ENCODE data around the gene RAB17.
"Not testable (repeated sequence)": the region's sequence is repeated elsewhere in the genome, so short reads cannot be mapped to it uniquely, and the experiment has no call there.

The RAB17 gene

DNA sequence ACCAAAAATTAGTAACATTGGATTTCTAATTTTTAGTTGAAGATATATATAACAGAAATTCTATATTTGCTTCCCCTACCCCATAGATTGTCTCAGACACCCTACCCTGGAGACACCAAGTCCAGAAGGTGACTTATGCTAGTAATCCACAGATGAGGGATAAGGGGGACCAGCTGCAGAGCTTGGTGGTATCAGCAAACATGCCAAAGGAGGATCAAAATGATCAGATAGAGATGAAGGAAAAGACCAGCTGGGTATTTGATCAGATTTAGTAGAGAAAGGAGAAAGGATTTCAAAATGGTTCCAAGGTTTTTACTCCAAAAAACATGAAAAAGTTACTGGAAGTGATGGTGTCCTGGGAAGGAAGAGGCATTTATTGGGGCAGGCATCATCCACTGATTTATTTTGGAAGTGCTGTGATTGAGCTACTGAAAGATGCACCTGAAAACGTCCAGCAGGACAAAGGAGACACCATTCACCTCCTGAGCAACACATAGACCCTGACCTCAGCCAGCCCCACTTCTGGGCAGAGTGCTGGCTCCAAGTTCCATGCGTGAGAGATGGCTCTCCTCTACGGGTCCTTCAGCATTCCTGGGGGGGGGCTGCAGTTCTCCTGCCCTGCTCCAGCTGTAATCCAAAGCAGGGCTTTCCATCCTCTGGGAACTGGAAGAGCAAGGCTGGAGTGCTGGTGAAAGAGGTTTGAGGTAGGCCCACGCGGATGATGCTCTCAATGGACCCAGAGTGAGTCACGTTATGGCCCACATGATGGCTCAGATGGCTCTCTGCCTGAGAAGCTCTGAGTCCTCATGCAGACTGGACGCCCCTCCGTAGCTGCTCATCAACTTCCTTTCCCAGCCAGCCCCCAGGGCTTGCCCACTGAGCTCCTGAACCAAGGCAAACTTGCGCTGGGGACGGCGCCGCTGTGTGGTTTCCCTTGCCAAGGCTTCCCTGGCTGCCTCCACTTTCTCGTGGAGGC lies 33.2 kb upstream of the RAB17 start:
- DNase-seq = no peak

GRCh38 chr2:237618449-237618848 lies 27.9 kb upstream of the RAB17 start:
- DNase-seq = no peak

DNA sequence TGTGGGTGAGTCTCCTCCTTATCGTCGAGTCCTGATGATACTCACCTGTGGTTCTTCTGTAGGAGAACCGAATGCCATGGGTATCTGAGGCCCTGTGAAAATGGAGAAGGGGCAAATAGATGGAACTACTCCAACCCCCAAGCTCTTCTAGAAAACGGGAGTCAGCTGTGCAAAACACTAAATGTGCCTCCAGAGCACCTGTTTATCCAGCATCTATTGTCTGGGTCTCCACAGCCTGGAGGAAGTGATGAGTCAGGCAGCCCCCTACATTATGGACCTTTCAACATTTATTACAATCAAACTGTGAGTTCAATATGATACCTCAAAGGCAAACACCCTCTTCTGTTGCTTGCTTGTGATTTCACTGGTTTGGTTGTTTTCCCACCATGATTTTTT lies 27.1 kb upstream of the RAB17 start:
- no peak for DNase-seq

GRCh38 chr2:237616734-237617586 lies 26.4 kb upstream of the RAB17 start:
- no peak for DNase-seq

GRCh38 chr2:237616373-237616733 lies 25.8 kb upstream of the RAB17 start:
- DNase-seq = no peak

GRCh38 chr2:237615631-237616249 lies 25.2 kb upstream of the RAB17 start:
- DNase-seq = no peak

DNA sequence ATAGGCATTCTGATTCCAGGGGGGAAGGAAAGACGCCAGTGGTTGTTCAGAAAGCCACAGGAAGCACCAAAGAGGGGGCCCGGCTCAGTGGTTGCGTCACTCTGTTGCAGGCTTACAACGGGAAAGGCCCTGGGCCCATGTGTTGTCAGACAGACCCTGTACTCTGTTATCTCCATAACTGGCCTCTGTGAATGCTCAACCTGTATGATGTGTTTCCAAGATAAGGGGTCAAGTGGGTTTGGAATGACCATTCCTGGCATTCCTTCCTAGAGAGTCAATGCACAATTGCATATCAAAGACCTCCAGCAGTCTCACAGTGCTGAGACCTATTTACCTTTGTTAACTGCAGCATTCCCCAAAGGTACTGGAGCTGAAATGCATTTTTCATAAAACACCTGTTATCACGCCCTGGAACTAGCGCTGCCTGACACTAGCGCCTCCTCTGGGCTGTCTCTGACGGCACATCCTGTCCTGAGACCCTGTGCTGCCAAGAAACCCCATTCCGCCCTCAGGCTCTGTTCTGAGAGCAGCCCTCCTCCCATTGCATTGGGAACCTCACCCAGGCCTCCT lies 23.7 kb upstream of the RAB17 start:
- no peak for DNase-seq

DNA sequence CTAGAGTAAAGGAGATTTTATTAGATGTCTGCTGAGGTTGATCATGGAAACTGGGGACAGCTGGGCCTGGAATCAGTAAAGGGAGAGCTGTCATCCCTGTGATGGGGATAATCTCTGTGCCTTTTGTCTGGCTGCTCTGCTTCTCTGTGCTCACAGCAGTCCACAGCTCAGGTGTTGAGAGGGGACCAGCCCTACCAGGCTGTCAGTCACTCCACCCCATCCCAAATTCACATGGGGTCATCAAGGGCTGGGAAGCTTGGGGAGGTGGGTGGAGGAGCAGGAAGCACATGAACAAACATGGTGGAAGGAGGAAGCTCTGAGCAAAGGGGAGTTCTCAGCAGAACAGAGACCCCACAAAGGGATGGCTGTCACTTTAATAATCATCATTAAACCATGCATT lies 23.1 kb upstream of the RAB17 start:
- DNase-seq = no peak

GRCh38 chr2:237612527-237613357 lies 22.2 kb upstream of the RAB17 start:
- DNase-seq = no peak

DNA sequence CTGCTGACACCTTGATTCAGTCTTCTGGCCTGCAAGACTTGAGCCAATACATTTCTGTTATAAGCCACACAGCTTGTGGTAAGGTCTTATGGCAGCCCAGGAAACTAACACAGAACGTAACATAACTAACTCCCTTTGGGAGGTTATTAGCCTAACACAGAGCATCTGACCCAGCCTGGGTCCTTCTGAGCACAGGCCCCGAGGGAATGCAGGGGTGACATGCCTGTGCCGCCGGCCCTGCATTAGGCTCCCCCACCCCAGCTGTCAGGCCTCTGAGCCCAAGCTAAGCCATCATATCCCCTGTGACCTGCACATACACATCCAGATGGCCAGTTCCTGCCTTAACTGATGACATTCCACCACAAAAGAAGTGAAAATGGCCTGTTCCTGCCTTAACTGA lies 16.0 kb upstream of the RAB17 start:
- DNase-seq = not testable (repeated sequence)

DNA sequence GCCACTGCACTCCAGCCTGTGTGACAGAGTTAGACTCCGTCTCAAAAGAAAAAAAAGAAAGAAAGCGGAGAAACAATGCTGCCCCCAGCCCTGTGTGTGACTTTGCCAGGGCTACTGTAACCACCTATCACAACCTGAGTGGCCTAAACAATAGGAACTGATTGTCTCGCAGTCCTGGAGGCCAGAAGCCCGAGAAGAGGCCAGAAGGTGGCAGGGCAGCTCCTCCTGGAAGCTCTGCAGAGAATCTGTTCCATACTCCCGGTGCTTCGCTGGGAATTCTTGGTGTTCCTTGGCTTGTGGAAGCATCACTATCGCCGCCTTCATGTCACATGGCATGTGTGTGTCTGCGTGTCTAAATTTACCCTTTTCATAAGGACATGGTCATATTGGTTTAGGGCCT lies 14.4 kb upstream of the RAB17 start:
- DNase-seq = no peak

GRCh38 chr2:237604391-237604790 lies 13.9 kb upstream of the RAB17 start:
- DNase-seq = no peak

DNA sequence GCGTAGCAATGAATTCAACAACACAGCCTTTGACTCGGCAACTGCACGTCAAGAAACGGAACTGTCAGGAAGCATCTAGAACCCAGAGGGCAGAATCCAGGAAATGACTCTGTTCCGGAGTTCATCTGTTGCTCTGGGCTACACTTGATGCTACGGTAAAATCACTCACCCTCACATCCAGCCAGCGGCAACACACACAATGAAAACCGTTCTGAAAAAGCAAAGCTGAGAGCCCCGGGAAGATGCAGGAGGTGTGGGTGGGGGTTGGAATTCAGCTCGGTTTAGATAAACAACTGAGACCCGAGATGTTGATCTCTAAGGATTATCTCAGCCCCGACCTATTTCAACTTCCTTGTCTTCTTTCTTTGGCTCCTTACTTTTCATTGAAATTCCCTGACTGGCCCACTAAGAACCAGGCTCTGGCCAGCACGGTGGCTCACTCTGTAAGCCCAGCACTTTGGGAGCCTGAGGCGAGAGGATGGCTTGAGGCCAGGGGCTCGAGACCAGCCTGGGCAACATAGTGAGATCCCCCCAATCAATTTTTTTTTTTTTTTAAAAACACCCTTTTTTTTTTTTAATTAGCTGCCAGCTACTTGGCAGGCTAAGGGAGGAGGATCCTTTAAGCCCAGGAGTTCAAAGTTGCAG lies 13.3 kb upstream of the RAB17 start:
- DNase-seq = no peak

GRCh38 chr2:237603049-237603717 lies 12.6 kb upstream of the RAB17 start:
- no peak for DNase-seq

DNA sequence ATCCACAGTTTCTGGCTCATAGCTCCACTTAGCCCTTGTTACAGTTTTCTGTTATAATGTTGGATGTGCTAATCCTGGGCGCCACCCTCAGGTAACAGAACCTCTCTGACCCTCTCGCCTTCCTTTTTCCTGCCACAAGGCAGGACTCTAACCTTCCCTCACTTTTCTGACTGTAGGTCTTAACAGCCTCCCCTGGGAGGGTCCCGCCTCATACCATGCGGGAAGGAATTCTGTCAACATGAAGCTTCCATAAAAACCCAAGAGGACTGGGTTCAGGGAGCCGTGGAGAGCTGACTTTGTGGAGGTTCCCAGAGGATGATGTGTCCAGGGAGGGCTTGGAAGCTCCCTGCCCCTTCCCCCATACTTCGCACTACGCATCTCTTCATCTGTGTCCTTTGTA lies 11.9 kb upstream of the RAB17 start:
- DNase-seq = no peak

- no peak for DNase-seq
Measured at GRCh38 chr2:237601453-237602116, 11.1 kb upstream of the RAB17 start.

DNA sequence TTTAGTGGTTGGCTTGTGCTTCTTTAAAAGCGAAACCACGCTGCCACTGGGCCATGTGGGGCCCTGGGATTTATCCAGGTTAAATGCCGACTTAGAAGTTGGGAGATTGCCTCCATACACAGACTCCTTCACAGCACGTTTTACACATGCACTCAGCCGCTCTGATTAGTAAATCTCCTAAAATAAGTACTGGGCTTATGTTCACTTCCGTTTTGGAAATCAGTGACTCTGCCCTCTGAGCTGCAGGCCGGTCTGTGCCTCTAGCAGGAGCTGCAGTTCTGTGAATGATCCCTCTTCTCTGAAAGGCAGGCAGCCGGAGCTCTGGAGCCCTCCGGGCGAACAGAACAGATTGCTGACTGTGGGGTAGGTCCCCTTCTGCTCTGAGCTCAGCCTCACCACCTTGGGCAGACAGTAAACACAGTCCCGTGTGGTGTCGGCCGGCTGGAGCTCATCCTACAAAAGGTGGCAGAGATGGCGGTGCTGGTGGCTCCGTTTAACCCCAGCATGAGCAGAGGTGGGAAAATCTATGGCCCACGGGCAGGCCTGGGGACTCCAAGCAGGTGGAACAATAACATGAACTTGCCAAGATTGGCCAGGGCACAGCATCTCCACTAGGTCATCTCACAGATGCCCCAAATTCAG lies 9.8 kb upstream of the RAB17 start:
- DNase-seq = no peak

DNA sequence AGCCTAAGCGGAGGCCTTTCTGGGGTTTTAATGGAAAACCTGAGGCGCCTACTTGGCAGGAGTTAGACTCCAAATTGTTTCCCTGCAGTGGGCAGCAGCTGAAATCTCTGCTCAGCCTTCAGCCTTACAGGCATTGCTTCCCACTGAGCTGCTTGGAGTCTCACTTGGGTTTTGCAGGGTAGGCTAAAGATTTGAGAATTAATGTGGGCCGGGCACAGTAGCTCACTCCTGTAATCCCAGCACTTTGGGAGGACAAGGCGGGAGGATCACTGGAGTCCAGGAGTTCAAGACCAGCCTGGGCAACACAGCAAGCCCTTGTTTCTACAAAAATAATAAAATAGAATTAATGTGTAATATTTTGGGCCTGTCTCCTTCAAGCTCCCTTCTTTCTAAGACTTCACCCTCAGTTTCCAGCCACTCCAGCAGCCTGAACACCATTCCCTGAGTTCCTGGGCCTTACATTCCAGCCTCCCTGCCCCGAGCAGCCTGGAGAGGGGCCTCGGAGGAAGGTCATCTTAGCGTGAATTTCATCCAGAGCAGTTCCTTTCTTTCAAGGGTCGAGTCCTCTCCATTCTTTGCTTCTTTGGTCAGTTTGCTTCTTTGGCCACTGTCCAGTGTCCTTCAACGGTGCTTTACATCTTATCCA lies 9.1 kb upstream of the RAB17 start:
- no peak for DNase-seq

- DNase-seq = no peak
Measured at GRCh38 chr2:237598468-237599208, 8.1 kb upstream of the RAB17 start.

All from SHP77 treated with DMSO at 0.1 percent for 48 hours (cell line).